GM12878 (cell line): Measurements from ENCODE around the gene OLFM2. TPM values are rescaled to one million over a fixed set of nuclear protein-coding genes. Genes with fewer than 3 reads are reported as not detected.

Experiments
- ASH2L ChIP-seq: fragments of 300-600, 200-600 bp; sonication (generic); IDR thresholded peaks from 2 replicates; pipeline ENCODE4 v1.6.1; 2017; ENCODE audit warnings: low read depth, mild to moderate bottlenecking, borderline replicate concordance
- ATF7 ChIP-seq: fragments of 450-650 bp; IDR thresholded peaks from 2 replicates; pipeline ENCODE4 v1.6.1; 2016; ENCODE audit warnings: low read depth, mild to moderate bottlenecking
- GABPA ChIP-seq: IDR thresholded peaks from 2 replicates; pipeline ENCODE4 v1.6.1; 2014; ENCODE audit warnings: antibody characterized with exemption, low read depth, mild to moderate bottlenecking, inconsistent platforms
- HDGF ChIP-seq: fragments of 450-650 bp; IDR thresholded peaks from 2 replicates; pipeline ENCODE4 v1.6.1; 2016; ENCODE audit warnings: antibody characterized with exemption
- NRF1 ChIP-seq: conservative IDR thresholded peaks from 2 replicates; pipeline ENCODE4 v1.6.1; 2011; ENCODE audit warnings: mild to moderate bottlenecking, low read depth, low read length, improper control_type of control experiment
- PAX5 ChIP-seq: IDR thresholded peaks from 2 replicates; pipeline ENCODE4 v1.6.1; 2011; ENCODE audit warnings: low read depth, low read length, borderline replicate concordance
- RAD21 ChIP-seq: IDR thresholded peaks from 2 replicates; pipeline ENCODE4 v1.6.1; 2011; ENCODE audit warnings: mild to moderate bottlenecking, low read depth, low read length, moderate library complexity; ENCODE audit not compliant: insufficient read depth
- RBBP5 ChIP-seq: fragments of 200-600 bp; sonication (generic); conservative IDR thresholded peaks from 2 replicates; pipeline ENCODE4 v1.6.1; 2016
- REST ChIP-seq: IDR thresholded peaks from 2 replicates; pipeline ENCODE4 v1.6.1; 2012; ENCODE audit warnings: mild to moderate bottlenecking, low read depth, low read length
- RUNX3 ChIP-seq: IDR thresholded peaks from 2 replicates; pipeline ENCODE4 v1.6.1; 2012; ENCODE audit warnings: low read length, inconsistent platforms
- polyA plus RNA-seq, 11 experiments: library from polyadenylated mRNA; depleted of rRNA in 4 of 11; unstranded in 6 of 11; stranded (reverse) in 5 of 11; fragments of >200 nt; fragmentation: Nextera tagmentation in 4 of 11; fragmentation: Illumina TruSeq in 1 of 11; extraction: Ambion mirVana in 4 of 11; extraction: Trizol in 1 of 11; gene quantifications; 1 replicate in 1 of 11; 2 replicates in 10 of 11; pipeline versions ENCODE4 v1.2.1 to v1.2.3, GENCODE V29; 2011 to 2016; ENCODE audit warnings: inconsistent platforms in 2 of 11, missing spikeins in 2 of 11, low read depth in 1 of 11
- total RNA-seq, 4 experiments: library from RNA; depleted of rRNA in 3 of 4; stranded (reverse); fragments of >200 nt in 3 of 4; fragmentation: Illumina TruSeq in 1 of 4; extraction: Trizol in 1 of 4; gene quantifications; 2 replicates each; pipeline versions ENCODE4 v1.2.1 to v1.2.3, GENCODE V29; 2013 to 2021
- TF ChIP-seq, protein P1 (sequence below): fragments of 150-350 bp; IDR thresholded peaks from 2 replicates; pipeline ENCODE4 v1.6.1; 2016; ENCODE audit warnings: low read depth, low read length
- TF ChIP-seq, protein P2 (sequence below): IDR thresholded peaks from 2 replicates; pipeline ENCODE4 v1.6.1; 2012; ENCODE audit warnings: low read depth, low read length, improper control_type of control experiment
- TF ChIP-seq, protein P3 (sequence below): fragments of 450-650 bp; IDR thresholded peaks from 2 replicates; pipeline ENCODE4 v1.6.1; 2017; ENCODE audit warnings: low read depth, mild to moderate bottlenecking, moderate library complexity
- TF ChIP-seq, protein P4 (sequence below): fragments of 150-350 bp; IDR thresholded peaks from 2 replicates; pipeline ENCODE4 v1.6.1; 2014; ENCODE audit warnings: mild to moderate bottlenecking, low read depth, low read length

Gene OLFM2
- total and polyA plus RNA-seq, 10 of the 15 experiments (the other 5 are each of a cell fraction or from before 2014, with no cell fraction given) = 0.07 to 3.5 (median 0.27) TPM; not detected in 5

- TF ChIP-seq REST (no peak), NRF1 (no peak), ASH2L (no peak), RBBP5 (no peak), RUNX3 (peak; percentile 30; the same call in 1 of the 2 replicates), HDGF (no peak), RAD21 (peak; percentile 82), ATF7 (peak; percentile 93), PAX5 (no peak), GABPA (no peak)
- TF ChIP-seq, protein P1, sequence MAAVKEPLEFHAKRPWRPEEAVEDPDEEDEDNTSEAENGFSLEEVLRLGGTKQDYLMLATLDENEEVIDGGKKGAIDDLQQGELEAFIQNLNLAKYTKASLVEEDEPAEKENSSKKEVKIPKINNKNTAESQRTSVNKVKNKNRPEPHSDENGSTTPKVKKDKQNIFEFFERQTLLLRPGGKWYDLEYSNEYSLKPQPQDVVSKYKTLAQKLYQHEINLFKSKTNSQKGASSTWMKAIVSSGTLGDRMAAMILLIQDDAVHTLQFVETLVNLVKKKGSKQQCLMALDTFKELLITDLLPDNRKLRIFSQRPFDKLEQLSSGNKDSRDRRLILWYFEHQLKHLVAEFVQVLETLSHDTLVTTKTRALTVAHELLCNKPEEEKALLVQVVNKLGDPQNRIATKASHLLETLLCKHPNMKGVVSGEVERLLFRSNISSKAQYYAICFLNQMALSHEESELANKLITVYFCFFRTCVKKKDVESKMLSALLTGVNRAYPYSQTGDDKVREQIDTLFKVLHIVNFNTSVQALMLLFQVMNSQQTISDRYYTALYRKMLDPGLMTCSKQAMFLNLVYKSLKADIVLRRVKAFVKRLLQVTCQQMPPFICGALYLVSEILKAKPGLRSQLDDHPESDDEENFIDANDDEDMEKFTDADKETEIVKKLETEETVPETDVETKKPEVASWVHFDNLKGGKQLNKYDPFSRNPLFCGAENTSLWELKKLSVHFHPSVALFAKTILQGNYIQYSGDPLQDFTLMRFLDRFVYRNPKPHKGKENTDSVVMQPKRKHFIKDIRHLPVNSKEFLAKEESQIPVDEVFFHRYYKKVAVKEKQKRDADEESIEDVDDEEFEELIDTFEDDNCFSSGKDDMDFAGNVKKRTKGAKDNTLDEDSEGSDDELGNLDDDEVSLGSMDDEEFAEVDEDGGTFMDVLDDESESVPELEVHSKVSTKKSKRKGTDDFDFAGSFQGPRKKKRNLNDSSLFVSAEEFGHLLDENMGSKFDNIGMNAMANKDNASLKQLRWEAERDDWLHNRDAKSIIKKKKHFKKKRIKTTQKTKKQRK = no peak
- TF ChIP-seq, protein P2, sequence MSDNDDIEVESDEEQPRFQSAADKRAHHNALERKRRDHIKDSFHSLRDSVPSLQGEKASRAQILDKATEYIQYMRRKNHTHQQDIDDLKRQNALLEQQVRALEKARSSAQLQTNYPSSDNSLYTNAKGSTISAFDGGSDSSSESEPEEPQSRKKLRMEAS = peak; percentile 57; the same call in 1 of the 2 replicates
- TF ChIP-seq, protein P3, sequence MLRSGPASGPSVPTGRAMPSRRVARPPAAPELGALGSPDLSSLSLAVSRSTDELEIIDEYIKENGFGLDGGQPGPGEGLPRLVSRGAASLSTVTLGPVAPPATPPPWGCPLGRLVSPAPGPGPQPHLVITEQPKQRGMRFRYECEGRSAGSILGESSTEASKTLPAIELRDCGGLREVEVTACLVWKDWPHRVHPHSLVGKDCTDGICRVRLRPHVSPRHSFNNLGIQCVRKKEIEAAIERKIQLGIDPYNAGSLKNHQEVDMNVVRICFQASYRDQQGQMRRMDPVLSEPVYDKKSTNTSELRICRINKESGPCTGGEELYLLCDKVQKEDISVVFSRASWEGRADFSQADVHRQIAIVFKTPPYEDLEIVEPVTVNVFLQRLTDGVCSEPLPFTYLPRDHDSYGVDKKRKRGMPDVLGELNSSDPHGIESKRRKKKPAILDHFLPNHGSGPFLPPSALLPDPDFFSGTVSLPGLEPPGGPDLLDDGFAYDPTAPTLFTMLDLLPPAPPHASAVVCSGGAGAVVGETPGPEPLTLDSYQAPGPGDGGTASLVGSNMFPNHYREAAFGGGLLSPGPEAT = no peak
- TF ChIP-seq, protein P4, sequence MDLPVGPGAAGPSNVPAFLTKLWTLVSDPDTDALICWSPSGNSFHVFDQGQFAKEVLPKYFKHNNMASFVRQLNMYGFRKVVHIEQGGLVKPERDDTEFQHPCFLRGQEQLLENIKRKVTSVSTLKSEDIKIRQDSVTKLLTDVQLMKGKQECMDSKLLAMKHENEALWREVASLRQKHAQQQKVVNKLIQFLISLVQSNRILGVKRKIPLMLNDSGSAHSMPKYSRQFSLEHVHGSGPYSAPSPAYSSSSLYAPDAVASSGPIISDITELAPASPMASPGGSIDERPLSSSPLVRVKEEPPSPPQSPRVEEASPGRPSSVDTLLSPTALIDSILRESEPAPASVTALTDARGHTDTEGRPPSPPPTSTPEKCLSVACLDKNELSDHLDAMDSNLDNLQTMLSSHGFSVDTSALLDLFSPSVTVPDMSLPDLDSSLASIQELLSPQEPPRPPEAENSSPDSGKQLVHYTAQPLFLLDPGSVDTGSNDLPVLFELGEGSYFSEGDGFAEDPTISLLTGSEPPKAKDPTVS = no peak
Measured at GRCh38 chr19:9934132-9934950, 2.0 kb downstream of the OLFM2 start (continued).
